Measurements from ENCODE around the gene CIAO1.

The CIAO1 gene

GRCh38 chr2:96317584-96317997, 51.6 kb downstream of the CIAO1 start:
- Histone ChIP-seq H2AFZ (ENCODE audit: low read length) (no peak overlapping the region), H3F3A (ENCODE audit: low read depth) (no peaks in the 10 kb centered on the region), H3K9me2 (replicated peaks; ENCODE audit: low read depth, low read length) (no peaks in the 10 kb centered on the region), H4K20me1 (ENCODE audit: insufficient read depth, low read length, poor library complexity, severe bottlenecking) (no peaks in the 10 kb centered on the region), H3K4me1 (ENCODE audit: insufficient read depth, low read length, poor library complexity, severe bottlenecking) (peaks cover 44% of the 10 kb centered on the region), H3K9ac (ENCODE audit: low read depth, low read length, poor library complexity, severe bottlenecking) (no peak overlapping the region), H3K4me3 (ENCODE audit: low read length, poor library complexity, severe bottlenecking) (no peak overlapping the region), H3K9me3 (ENCODE audit: insufficient read depth, low read depth, low read length) (no peaks in the 10 kb centered on the region), H3K36me3 (ENCODE audit: insufficient read depth, low read length) (no peaks in the 10 kb centered on the region), H3K79me2 (ENCODE audit: insufficient read depth, low read length) (peaks cover 14% of the 10 kb centered on the region), H3K4me2 (ENCODE audit: low read depth, low read length, poor library complexity, severe bottlenecking) (no peak overlapping the region), H3K27me3 (ENCODE audit: insufficient read depth, low read length, poor library complexity, severe bottlenecking) (no peaks in the 10 kb centered on the region)
- TF ChIP-seq CTCF (conservative IDR thresholded peaks at IDR 0.05; ENCODE audit: low read length) (no peak), EZH2phosphoT487 (IDR thresholded peaks at IDR 0.05; ENCODE audit: borderline replicate concordance) (no peak)

- Histone ChIP-seq H3K36me3 (ENCODE audit: insufficient read depth, low read length) (no peaks in the 10 kb centered on the region), H3K9me2 (replicated peaks; ENCODE audit: low read depth, low read length) (no peaks in the 10 kb centered on the region), H2AFZ (ENCODE audit: low read length) (no peak overlapping the region), H3K27me3 (ENCODE audit: insufficient read depth, low read length, poor library complexity, severe bottlenecking) (no peaks in the 10 kb centered on the region), H3K9ac (ENCODE audit: low read depth, low read length, poor library complexity, severe bottlenecking) (peak overlapping the region; percentile 84), H3K4me2 (ENCODE audit: low read depth, low read length, poor library complexity, severe bottlenecking) (peak overlapping the region; percentile 94), H3K9me3 (ENCODE audit: insufficient read depth, low read depth, low read length) (no peaks in the 10 kb centered on the region), H3K79me2 (ENCODE audit: insufficient read depth, low read length) (peaks cover 14% of the 10 kb centered on the region), H3K4me3 (ENCODE audit: low read length, poor library complexity, severe bottlenecking) (peak overlapping the region; percentile 78), H4K20me1 (ENCODE audit: insufficient read depth, low read length, poor library complexity, severe bottlenecking) (no peaks in the 10 kb centered on the region), H3F3A (ENCODE audit: low read depth) (no peaks in the 10 kb centered on the region), H3K4me1 (ENCODE audit: insufficient read depth, low read length, poor library complexity, severe bottlenecking) (peaks cover 44% of the 10 kb centered on the region)
- TF ChIP-seq CTCF (conservative IDR thresholded peaks at IDR 0.05; ENCODE audit: low read length) (no peak), EZH2phosphoT487 (IDR thresholded peaks at IDR 0.05; ENCODE audit: borderline replicate concordance) (no peak)
Measured at GRCh38 chr2:96318723-96319122, 52.7 kb downstream of the CIAO1 start.

GRCh38 chr2:96319396-96319795, 53.4 kb downstream of the CIAO1 start:
- no peaks in the 10 kb centered on the region for H3K27me3 ChIP-seq (ENCODE audit: insufficient read depth, low read length, poor library complexity, severe bottlenecking)
- H3K9me3 ChIP-seq (ENCODE audit: insufficient read depth, low read depth, low read length), result no peaks in the 10 kb centered on the region
- no peaks in the 10 kb centered on the region for H4K20me1 ChIP-seq (ENCODE audit: insufficient read depth, low read length, poor library complexity, severe bottlenecking)
- H3K4me1 ChIP-seq (ENCODE audit: insufficient read depth, low read length, poor library complexity, severe bottlenecking), result peaks cover 44% of the 10 kb centered on the region
- no peaks in the 10 kb centered on the region for H3K36me3 ChIP-seq (ENCODE audit: insufficient read depth, low read length)
- H3F3A ChIP-seq (ENCODE audit: low read depth), result no peaks in the 10 kb centered on the region
- H2AFZ ChIP-seq (ENCODE audit: low read length), result no peak overlapping the region
- no peaks in the 10 kb centered on the region for H3K9me2 ChIP-seq (replicated peaks; ENCODE audit: low read depth, low read length)
- H3K4me2 ChIP-seq (ENCODE audit: low read depth, low read length, poor library complexity, severe bottlenecking), result peak overlapping the region; percentile 94
- TF ChIP-seq CTCF (conservative IDR thresholded peaks at IDR 0.05; ENCODE audit: low read length) (no peak), EZH2phosphoT487 (IDR thresholded peaks at IDR 0.05; ENCODE audit: borderline replicate concordance) (no peak)
- peak overlapping the region; percentile 84 for H3K9ac ChIP-seq (ENCODE audit: low read depth, low read length, poor library complexity, severe bottlenecking)
- peaks cover 14% of the 10 kb centered on the region for H3K79me2 ChIP-seq (ENCODE audit: insufficient read depth, low read length)
- H3K4me3 ChIP-seq (ENCODE audit: low read length, poor library complexity, severe bottlenecking), result peak overlapping the region; percentile 78

Measured in Loucy (cell line).